ENCODE measurements around the gene ITPRIPL1.
"Not testable (repeated sequence)": the region's sequence is repeated elsewhere in the genome, so short reads cannot be mapped to it uniquely, and the experiment has no call there.

ITPRIPL1 gene, protein sequence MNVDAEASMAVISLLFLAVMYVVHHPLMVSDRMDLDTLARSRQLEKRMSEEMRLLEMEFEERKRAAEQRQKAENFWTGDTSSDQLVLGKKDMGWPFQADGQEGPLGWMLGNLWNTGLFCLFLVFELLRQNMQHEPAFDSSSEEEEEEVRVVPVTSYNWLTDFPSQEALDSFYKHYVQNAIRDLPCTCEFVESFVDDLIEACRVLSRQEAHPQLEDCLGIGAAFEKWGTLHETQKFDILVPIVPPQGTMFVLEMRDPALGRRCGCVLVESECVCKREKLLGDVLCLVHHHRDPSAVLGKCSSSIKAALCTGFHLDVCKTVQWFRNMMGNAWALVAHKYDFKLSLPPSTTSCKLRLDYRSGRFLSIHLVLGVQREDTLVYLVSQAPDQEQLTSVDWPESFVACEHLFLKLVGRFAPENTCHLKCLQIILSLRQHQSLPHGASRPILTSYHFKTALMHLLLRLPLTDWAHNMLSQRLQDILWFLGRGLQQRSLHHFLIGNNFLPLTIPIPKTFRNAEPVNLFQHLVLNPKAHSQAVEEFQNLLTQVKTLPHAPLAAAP

DNA sequence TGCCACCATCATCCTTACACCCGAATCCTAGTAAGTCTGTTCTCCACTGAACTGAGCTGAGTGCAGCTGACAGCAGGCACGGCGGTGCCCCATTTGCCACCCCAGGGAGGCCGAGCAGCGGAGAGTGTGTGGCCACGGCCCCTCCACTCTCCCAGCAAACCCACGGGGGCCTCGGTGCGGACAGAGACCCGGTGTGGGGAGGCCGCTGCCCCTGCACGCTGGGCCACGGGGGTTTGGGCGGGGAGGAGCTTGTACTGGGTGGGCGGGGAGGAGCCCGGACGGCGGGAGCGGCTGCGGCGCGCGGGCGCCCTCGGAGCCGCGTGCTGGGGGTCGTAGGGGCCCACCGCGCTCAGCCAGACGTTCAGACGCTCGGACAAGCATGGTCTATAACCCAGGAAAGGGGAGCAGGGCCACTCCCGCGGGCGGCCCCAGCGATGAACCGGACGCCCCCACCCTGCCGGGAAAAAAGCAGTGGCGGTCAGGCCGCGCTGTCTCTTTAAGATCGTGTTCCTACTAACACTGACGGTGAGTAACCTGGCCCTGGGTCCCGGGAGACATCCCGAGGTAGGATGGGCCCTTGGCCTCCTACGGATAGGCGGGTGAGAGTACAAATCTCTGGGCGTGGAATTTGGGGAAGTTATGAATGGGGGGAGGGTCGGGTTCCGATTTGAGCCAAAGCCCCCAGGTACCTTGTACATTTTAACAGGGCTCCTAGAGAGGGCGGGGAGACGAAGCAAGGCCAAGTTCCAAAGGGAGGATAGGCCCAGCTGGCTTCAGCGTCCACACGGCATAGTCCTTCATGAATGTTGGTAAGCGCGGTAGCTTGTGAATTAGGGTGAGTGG, at the start of gene ITPRIPL1:
Gene ITPRIPL1 (plus strand): TSS at position 277 of the 843 bp plus-strand sequence. CDS start 523 bp downstream, at position 800.
- DNase-seq, result no peak

DNA sequence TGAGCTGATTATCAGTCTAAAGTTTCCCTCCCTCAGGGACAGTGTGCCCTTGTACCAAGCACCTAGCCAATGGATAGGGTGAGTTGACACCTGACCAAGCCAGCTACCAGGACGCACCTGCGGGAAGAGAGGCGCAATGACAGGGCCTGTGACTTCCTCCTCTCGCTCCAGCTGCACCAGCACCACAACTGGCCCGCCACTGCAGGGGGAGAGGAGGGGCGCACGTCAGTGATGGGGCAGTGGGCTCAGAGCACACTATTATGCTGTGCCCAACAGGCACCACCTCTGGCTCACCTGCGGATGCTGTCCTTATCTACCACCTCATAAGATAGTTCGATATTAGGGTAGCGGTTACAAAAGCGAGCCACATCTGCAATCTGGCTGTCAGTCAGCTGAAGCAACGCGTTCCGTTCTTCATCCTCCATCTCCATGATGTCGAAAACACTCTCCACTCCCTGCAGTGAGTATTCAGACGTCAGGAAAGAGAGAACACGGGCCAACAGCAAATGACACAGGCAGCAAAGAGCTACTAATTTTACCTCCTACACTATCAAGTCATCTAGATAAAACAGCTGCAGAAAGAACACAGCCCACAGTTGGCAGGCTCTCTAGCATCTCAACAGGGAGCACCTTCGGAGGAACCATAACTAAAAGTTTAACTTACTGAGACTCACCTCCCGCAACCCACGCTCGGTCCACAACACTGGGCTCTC, 48.2 kb upstream of the ITPRIPL1 start:
- no peak for DNase-seq

DNA sequence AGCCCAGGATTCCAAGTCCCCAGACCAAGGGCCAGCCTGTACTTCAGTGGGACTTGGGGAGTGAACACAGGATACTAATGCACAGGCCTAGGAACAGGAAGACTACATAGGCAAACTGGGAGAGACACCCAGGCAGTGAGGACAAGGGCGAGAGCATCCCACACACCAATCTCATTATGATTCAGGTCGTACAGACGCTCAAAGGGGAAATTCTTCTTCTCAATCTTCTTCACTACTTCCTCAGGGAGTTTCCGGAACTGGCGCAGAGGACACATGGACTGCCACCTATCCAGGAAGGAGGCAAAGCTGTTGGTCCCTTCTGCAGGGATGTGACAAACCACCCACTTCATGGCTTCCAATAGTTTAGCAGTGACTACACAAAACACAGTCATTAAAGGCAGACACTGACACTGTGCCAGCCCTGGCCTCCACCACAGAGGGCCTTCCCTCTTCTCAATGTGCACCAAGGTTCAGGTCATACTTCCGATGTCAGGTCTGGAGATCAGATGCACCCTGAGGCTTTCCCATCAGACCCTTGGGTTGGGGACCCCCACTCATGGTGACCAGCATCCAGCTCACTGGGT, 37.8 kb upstream of the ITPRIPL1 start:
- no peak for DNase-seq

DNA sequence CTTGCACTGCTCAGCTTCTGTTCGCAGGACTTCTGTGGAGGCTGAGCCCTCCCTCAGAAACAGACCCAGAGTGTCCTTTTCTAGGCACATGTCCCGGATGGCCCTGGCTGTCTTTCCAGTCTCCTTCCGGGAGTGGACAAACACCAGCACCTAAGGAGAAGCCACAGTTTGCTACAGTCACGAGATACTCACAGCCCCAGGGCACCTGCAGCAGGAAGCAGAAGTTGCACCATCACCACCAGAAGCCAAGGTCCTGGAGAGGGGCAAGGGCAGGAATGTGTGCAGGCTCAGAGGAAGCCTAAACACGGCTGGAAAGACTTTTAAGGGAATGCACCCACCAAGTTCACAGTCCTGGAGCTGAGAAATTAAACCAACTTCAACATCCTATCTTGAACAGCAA, 33.4 kb upstream of the ITPRIPL1 start:
- DNase-seq, result no peak

DNA sequence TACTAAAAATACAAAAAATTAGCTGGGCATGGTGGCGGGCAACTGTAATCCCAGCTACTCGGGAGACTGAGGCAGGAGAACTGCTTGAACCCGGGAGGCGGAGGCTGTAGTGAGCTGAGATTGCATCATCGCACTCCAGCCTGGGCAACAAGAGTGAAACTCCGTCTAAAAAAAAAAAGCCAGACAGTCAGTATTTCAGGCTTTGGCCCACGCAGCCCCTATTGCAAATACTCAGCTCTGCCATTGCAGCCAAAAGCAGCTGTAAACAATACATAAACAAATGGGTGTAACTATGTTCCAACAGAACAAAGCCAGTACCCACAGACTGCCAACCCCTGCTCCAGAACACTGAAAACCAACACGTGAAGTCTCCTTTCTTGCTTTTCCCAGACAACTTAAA, 30.8 kb upstream of the ITPRIPL1 start:
- not testable (repeated sequence) for DNase-seq

DNA sequence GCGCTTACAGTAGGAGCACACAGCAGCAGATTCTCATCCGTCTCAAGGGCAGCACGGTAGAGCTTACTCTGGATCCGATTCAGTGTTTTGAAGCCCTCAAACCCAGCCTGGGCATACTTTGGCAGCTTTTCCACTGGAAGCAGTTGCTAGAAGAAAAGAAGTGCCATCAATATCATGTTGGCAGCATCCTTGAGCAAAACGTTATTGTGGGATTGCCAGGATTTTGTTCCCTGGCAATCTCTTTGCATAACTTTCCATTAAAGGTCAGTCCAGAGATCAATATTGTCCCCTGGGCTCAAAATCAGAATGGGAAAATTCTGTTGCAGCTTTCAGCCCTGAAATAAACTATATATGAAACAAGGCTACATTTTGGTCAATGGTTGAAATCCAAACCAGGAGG, 28.2 kb upstream of the ITPRIPL1 start:
- no peak for DNase-seq

DNA sequence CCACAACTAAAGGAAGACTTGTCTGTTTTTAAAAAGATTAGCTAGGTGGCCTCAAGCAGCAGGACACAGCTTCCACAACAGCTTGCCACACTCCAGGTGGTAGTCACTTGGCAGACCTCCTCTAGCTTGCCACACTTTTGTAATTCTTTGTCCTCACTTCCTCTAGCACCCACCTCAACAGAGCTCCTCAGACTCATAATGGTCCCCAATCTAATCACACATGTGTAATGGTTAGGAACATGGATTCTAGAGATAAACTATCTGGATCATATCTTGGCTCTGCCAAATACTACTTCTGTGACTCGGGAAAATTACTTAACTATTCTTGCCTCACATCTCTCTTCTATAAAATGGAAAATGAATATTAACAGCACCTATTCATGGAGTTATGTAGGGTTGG, 23.3 kb upstream of the ITPRIPL1 start:
- DNase-seq, result no peak

DNA sequence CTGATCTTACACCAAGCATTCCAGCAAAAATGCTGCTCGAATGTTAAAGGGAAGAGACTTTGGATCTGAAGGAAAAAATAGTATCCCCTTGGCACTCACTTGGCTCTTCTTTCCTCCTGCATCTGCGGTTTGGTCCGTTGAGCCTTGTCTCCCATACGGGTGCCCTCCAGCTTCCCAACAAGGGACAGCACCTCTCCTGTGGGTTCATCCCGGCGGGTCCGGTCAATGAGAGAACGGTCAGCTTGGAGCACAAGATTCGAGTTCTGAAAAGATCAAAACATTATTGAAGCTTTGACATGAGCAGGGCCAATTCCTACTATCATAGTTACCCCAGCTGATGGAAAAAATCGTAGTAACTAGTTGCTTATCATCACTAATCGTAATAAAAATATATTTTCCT, 20.5 kb upstream of the ITPRIPL1 start:
- no peak for DNase-seq

DNA sequence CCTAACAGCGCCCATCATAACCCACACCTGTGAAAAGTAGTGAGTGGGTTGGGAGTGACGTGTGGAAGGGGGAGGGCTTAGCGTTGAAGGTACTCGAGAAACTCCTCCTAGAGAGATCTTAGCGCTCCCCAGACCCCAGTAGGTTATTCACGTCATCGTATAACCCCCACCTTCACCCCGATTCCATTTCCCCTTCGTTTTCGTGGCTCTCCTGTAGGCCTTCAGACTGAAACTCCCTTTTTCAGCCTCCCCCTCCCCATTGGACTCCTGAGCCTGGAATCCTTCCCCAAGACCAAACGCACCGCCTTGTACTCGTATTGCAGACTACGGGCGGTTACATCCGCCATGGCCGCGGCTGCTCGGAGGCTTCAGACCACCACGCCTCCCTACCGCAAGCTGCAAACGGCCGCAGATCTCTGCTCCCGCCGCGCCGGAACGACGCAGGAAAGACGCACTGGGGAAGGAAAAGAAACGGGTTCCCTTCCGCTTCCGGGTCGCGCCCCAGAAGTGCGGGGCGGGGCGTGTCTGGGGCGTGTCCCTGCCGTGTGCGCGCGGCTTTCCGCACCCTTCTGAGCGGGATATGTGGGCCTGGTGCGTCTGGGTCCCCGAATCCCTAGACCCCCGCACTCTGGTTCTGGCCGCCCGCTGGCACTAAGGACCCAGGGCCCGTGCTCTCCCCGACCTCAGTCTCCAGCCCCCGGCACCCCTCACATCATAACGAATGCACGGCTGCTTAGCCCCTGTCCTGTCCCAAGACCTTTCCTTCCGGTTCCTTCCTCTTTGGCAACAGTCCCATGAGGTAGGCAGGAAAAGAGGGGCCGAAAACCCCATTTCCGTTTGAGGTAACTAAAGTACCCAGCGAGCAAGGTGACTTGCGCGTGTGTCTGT, 19.8 kb upstream of the ITPRIPL1 start, which contains the start of gene SNRNP200:
Gene SNRNP200 (minus strand): TSS at position 456 of the 888 bp plus-strand sequence. CDS start 109 bp downstream, at position 347.
- peak; percentile 88 for DNase-seq

DNA sequence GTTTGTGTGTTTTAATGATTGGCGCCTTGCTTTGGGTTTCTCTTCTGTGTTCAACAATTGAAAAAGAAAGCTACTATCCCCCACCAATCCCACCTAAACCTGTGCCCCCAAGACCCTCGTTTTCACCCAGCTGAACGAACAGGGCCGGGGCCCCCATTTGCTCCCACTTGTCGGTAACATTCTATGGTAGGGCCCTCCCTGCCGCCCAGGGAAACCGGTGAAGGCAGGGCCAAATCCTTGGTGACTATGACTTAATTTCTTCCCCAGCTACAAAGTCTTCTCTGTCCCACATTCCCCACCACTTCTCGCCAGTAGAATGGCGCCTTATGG, 19.2 kb upstream of the ITPRIPL1 start:
- DNase-seq, result no peak

DNA sequence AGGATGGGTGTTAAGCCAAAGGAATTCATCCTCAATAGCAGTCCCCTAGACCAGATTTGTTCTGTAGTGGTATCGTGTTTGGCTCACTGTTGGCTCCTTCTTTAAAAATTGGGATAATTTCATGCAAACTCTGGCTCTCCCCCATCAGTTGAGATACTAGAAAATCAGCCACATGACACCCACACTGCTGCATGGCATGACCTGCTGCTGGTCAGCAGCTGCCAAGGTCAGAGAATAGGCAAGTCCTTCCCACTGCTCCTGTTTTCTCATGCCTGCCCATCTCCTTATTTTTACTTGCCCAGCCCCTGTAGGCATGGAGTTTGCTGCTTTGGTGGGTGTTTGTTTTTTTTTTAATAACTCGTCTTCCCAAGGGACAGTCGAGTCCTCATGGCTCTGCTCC, 18.7 kb upstream of the ITPRIPL1 start:
- no peak for DNase-seq

DNA sequence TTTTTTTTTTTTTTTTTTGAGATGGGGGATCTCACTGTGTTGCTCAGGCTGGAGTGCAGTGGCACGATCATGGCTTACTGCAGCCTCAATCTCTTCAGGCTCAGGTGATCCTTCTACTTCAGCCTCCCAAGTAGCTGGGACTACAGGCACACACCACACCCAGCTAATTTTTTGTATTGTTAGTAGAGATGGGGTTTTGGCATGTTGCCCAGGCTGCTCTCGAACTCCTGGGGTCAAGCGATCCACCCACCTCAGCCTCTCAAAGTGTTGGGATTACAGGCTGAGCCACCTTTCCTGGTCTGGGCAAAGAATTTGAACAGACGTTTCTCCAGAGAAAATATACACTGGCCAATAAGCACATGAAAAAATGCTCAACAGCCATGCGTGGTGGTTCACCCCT, 16.9 kb upstream of the ITPRIPL1 start:
- no peak for DNase-seq

DNA sequence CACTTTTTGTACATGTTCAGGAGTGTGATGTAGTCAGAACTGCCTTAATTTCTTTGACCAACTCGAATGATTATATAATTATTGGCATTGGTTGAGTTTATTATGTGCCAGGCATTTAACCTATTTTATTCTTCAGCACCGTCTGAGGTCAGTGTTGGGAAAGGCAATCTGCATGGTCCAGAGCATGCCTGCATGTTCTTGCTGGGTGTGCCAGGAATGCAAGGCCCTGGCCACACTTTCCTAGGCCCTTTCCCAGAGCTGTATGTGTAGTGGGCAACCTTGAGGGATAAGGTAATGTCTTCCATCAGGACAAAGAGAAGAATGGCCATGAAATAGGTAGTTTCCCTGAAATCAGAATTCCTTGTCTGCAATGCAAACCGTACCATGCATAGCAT, 10.1 kb upstream of the ITPRIPL1 start:
- no peak for DNase-seq

DNA sequence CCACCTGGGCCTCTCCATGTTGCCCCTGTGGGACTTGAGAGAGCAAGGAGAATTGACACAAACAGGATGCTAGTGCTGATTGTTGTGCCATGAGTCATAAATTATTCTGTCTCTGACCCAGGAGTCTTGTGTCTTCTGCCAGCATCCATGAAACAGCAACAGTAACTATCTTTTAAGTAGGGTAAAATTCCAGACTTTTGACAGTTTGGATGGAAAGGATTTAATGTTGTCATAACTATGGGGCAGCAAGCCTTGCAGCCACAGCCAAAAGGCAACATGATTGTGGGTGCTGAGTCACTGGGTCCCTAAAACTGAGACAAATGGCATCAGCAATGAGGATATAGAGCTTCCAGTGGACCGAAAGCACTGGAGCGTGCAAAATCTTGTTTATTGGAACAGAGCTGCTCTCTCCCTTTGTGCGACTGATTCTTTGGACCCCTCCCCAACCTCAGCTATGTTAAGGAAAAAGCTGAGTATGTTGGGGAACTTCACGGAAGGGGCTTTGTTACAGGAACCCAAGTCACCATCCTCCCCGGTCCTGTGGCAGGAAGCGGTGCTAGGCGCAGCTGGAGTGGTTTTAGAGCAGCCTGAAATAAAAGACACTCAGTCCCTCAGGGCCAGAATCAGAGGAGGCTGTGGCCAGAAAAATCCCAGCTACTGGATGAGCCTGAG, 9.6 kb upstream of the ITPRIPL1 start:
- no peak for DNase-seq

DNA sequence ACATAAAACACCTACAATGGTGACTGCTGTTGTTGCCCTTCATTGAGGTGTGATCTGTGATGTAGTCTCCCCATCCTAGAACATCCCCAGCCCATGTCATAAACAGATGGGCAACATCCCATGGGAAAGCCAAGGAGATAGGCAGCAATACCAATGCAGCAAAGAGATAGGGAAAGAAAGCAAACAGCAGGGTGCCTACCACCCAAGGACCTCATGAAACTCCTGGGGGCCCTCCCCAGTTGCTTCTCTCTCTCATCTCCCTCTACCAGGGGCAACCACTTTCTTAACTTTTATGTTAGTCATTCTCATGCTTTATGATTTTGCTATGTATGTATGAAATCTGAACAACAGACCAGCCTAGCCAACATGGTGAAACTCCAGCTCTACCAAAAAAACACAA, 8.1 kb upstream of the ITPRIPL1 start:
- DNase-seq, result no peak

DNA sequence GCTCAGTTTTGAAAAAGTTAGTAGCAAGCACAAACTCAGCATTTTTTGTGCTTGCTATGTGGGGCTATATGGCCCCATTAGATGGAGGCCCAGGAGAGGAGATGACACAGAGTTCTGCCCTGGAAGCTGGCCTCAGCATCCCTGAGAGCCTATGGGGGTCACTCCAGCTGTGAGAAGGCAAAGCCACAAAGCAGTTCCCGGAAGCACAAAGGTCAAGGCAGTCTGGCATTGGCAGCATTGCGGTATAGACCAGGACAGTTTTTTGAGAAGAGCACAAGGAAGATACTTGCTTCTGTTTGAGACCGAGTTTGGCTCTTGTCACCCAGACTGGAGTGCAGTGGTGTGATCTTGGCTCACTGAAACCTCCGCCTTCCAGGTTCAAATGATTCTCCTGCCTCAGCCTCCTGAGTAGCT, 7.5 kb upstream of the ITPRIPL1 start:
- DNase-seq, result no peak

DNA sequence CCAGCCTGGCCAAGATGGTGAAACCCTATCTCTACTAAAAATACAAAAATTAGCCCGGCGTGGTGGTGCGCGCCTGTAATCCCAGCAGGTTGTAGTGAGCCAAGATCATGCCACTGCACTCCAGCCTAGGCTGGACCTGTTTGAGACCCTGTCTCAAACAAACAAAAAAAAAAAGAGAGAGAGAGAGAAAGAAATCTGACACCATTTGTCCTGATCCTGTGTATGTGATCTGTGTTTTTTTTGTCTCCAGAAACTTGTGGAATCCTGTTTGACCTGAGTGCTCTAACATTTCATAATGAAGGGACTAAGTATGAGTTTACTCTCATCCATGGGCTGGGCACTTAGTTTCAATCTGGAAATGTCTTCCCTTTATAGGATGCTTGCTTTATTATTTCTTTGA, 6.4 kb upstream of the ITPRIPL1 start:
- DNase-seq, result no peak

DNA sequence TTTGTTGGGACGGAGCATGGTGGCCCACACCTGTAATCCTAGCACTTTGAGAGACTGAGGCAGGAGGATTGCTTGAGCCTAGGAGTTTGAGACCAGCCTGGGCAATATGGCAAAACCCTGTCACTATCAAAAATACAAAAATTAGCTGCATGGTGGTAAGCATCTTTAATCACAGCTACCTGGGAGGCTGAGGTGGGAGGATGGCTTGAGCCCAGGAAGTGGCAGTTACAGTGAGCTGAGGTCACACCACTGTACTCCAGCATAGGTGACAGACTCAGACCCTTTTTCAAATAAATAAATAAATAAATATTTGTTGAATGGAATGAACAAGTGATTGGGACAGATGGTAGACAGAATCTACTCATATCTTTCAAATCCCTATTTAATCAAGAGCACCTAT, 5.7 kb upstream of the ITPRIPL1 start:
- no peak for DNase-seq

DNA sequence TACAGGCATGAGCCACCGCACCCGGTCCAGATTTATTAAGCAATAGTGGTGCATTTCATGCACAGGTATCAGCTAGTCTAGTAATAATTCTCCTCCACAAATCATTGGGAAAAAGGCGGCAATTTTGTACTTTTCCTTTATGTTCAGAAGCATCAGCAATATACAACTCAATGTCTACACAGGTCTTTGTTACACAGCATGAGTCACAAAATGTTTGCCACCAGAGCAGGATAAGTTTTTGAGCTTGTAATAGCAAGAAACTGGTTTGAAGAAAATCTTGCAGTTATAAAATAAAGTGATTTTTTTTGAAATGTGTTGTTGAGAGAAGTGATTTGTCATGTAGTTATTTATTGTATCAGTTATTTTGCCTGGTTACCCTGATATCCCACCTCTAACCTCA, 4.8 kb upstream of the ITPRIPL1 start:
- DNase-seq, result no peak

DNA sequence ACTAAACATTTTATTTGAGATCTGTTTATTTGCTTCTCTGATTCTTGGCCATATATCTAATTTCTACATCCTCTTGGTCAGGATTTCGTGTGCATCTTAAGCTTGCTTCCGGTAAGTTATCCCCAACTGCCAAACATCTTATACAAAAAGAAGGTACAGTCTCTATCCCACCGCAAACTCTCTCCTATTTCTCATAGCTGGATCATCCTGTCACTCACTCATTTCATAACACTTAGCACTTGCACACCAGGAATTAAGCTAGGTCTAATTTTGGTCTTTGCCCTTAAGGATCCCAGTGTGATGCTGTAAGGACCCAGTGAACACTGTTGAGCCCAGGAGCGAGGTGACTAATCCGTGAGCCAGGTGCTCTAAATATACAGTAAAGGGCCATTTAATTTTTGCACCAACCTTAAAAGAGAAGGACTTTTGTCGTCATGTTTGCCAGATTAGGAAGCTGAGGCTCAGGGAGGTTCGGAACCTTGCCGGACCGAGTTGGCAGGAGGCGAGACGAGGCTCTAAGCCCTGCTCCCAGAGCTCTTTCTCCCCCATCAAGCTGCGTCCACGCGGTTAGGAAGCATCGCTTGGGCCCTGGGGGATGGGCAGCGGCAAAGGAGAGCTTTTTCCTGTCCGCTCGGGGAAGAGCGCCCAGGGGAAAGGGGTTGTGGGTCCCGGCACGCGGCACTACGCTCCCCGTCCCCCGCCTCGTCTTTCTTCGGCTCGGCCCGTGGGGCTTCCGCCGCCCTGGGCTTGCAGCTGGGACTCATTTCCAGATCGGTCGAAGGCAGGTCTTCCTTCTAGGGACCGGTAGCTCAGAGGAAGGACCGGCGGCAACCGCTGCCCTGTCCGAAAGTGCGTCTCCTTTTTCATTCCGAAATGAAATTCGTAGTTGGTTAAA, 4.1 kb upstream of the ITPRIPL1 start:
- no peak for DNase-seq

Measured in NCI-H1436 (cell line).